Measurements from ENCODE around the gene IQGAP1. TPM values are rescaled to one million over a fixed set of nuclear protein-coding genes. Genes with fewer than 3 reads are reported as not detected.

Gene IQGAP1
- total and polyA plus RNA-seq, 2 of the 4 experiments (the other 2 are of a cell fraction) = 87.5 to 207 TPM

DNA sequence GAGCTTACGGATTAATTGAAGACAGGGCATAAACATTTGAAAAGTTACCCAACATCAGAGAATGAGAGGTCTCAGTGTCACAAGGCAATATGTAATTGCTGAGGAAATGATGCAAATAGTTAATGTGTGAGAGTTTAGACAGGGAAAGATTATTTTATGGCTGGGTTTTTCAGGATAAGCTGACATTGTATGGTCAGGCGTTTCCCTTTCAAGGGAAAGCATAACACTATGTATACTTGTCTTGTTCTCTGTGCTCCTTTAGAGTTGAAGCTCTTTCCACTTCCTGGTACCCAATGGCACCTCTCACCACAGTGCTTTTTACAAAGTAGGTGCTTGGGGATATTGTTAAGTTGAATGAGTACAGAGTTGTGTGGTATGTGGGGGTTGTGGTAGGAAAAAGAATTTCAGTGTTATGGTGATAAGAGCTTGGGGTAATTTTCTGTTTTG, 19.9 kb downstream of the IQGAP1 start:
- no peak overlapping the region for H4K91ac ChIP-seq (ENCODE audit: insufficient read depth, low read depth, low read length)
- H3K36me3 ChIP-seq (ENCODE audit: control insufficient read depth, insufficient read depth, low read length) = peaks cover 2% of the 10 kb centered on the region; the same call in 1 of the 2 replicates
- no peak overlapping the region for H3K4me3 ChIP-seq (ENCODE audit: insufficient read depth, low read depth, low read length)
- H2BK20ac ChIP-seq (ENCODE audit: low read depth, low read length) = no peak overlapping the region
- no peak overlapping the region for H2AK9ac ChIP-seq (replicated peaks; ENCODE audit: low read depth, low read length, poor library complexity)
- peaks cover 10% of the 10 kb centered on the region for H3K9me1 ChIP-seq (ENCODE audit: insufficient read depth, low read length)
- H4K8ac ChIP-seq (ENCODE audit: low read depth in 2 of 2, low read length in 2 of 2) = peak overlapping the region; percentile 25 to 37; a peak in 2 of 4 replicates
- intact Hi-C loops (cut with micrococcal nuclease) (no loop called here), in situ Hi-C loops (cut with MboI; ENCODE audit: low sequenced_read_pairs) (no loop called here), dilution Hi-C loops (cut with HindIII; ENCODE audit: low sequenced_read_pairs, unreplicated experiment) (no loop called here)
- ATAC-seq (ENCODE audit: low read depth) (peak; percentile 40), DNase-seq (peak; percentile 61)
- H3K23ac ChIP-seq (ENCODE audit: low read depth, low read length) = 0 out of 2 replicates have a peak overlapping the region, but pooled peaks have one; percentile 0
- peaks cover 15% of the 10 kb centered on the region for H3K4me1 ChIP-seq (ENCODE audit: control insufficient read depth, insufficient read depth, low read length)
- H3K4ac ChIP-seq (ENCODE audit: low read depth, low read length) = peak overlapping the region; percentile 24; the same call in 1 of the 2 replicates
- H2BK15ac ChIP-seq (ENCODE audit: low read depth, low read length) = 0 out of 3 replicates have a peak overlapping the region, but pooled peaks have one; percentile 15
- ChIA-PET POLR2A (ENCODE audit: unreplicated experiment) (no interaction called here), CTCF (no interaction called here)
- H2AK5ac ChIP-seq (ENCODE audit: low read depth, low read length) = no peak overlapping the region; the same call in 1 of the 2 replicates
- no peak overlapping the region for H2AFZ ChIP-seq (replicated peaks; ENCODE audit: low read length, poor library complexity)
- no TSS peak for BruUV-seq (replicated peaks)
- no peak overlapping the region; the same call in 1 of the 2 replicates for H3K9ac ChIP-seq (ENCODE audit: low read depth, low read length)
- no peaks in the 10 kb centered on the region for H3K9me3 ChIP-seq (ENCODE audit: control insufficient read depth, insufficient read depth, low read length)
- peak overlapping the region; percentile 90 for H3K4me2 ChIP-seq (ENCODE audit: low read depth, low read length)
- peak overlapping the region; percentile 81 for H2BK5ac ChIP-seq (ENCODE audit: low read depth, low read length, poor library complexity, severe bottlenecking)
- H4K5ac ChIP-seq (ENCODE audit: low read depth, low read length) = peak overlapping the region; percentile 95; the same call in 1 of the 2 replicates
- H3K27ac ChIP-seq (ENCODE audit: insufficient read depth, low read length) = peak overlapping the region; percentile 59; the same call in 1 of the 2 replicates
- H3K18ac ChIP-seq (ENCODE audit: low read depth, low read length) = peak overlapping the region; percentile 90; the same call in 1 of the 2 replicates
- peaks cover 6 to 60% of the 10 kb centered on the region in 2 experiments for H3K79me1 ChIP-seq (ENCODE audit: low read depth in 1 of 2, low read length in 2 of 2)
- H3K27me3 ChIP-seq (ENCODE audit: control insufficient read depth, insufficient read depth, low read length) = no peaks in the 10 kb centered on the region
- H4K20me1 ChIP-seq (ENCODE audit: insufficient read depth, low read length) = peaks cover 52% of the 10 kb centered on the region
- no peak for TF ChIP-seq CTCF (conservative IDR thresholded peaks at IDR 0.05; ENCODE audit: low read depth, low read length)
- no peak for TF ChIP-seq MAZ (IDR thresholded peaks at IDR 0.05; ENCODE audit: borderline replicate concordance, low read depth, low read length)
- TF ChIP-seq CEBPB (IDR thresholded peaks at IDR 0.05; ENCODE audit: low read depth, low read length) = peak; percentile 69
- H2BK120ac ChIP-seq (ENCODE audit: low read depth, low read length) = no peak overlapping the region
- H3K56ac ChIP-seq (ENCODE audit: extremely low read depth, insufficient read depth, low read length) = no peak overlapping the region
- no CpG with 5 or more reads among the region's 2 CpGs for WGBS, 2 experiments (ENCODE audit: extremely low coverage in 2 of 2, insufficient read length in 1 of 2)
- peak overlapping the region; percentile 81; the same call in 1 of the 2 replicates for H3K14ac ChIP-seq (replicated peaks; ENCODE audit: low read depth, low read length)
